Mesenchymal stem cell (in vitro differentiated cells and primary cell): ENCODE results near the gene RNF150.

Experiments
- DNase-seq: peaks from one replicate; pipeline ENCODE4 v3.0.0-alpha.2; 2013
- H2AFZ ChIP-seq: one replicate; pipeline ENCODE4 v1.6.1; 2013; ENCODE audit warnings: low read depth, mild to moderate bottlenecking, control low read depth, inconsistent platforms, low read length, moderate library complexity
- H2AK5ac ChIP-seq: 2 replicates; pipeline ENCODE4 v1.6.1; 2013; ENCODE audit warnings: low read length, moderate library complexity, mild to moderate bottlenecking, inconsistent platforms; ENCODE audit not compliant: severe bottlenecking
- H2BK120ac ChIP-seq: one replicate; pipeline ENCODE4 v1.6.1; 2013; ENCODE audit warnings: low read depth, mild to moderate bottlenecking, inconsistent platforms, low read length, moderate library complexity
- H2BK12ac ChIP-seq, 2 experiments: one replicate each; pipeline ENCODE4 v1.6.1; 2013; ENCODE audit warnings: inconsistent platforms in 2 of 2, low read length in 2 of 2, mild to moderate bottlenecking in 2 of 2, moderate library complexity in 2 of 2, control low read depth in 1 of 2
- H2BK15ac ChIP-seq: one replicate; pipeline ENCODE4 v1.6.1; 2013; ENCODE audit warnings: mild to moderate bottlenecking, low read depth, inconsistent platforms; ENCODE audit not compliant: poor library complexity, severe bottlenecking
- H2BK5ac ChIP-seq: 2 replicates; pipeline ENCODE4 v1.6.1; 2013; ENCODE audit warnings: low read depth, mild to moderate bottlenecking, low read length, control low read depth, inconsistent platforms; ENCODE audit not compliant: poor library complexity, severe bottlenecking
- H3K14ac ChIP-seq, 2 experiments: one replicate each; pipeline ENCODE4 v1.6.1; 2013; ENCODE audit warnings: inconsistent platforms in 2 of 2, low read length in 2 of 2, control low read depth in 1 of 2, mild to moderate bottlenecking in 1 of 2, moderate library complexity in 1 of 2
- H3K18ac ChIP-seq, 2 experiments: one replicate each; pipeline ENCODE4 v1.6.1; 2013; ENCODE audit warnings: inconsistent platforms in 2 of 2, low read length in 2 of 2, control low read depth in 1 of 2, low read depth in 1 of 2, mild to moderate bottlenecking in 1 of 2
- H3K23ac ChIP-seq, 2 experiments: one replicate each; pipeline ENCODE4 v1.6.1; 2013; ENCODE audit warnings: inconsistent platforms in 2 of 2, low read length in 2 of 2, mild to moderate bottlenecking in 2 of 2, moderate library complexity in 2 of 2, control low read depth in 1 of 2
- H3K27ac ChIP-seq: 2 replicates; pipeline ENCODE4 v1.5.1; 2013; ENCODE audit warnings: mild to moderate bottlenecking, moderate library complexity, low read length, control low read depth, inconsistent platforms; ENCODE audit not compliant: poor library complexity, severe bottlenecking
- H3K27me3 ChIP-seq, 2 experiments: 2 replicates each; pipeline versions ENCODE4 v1.6.1 to v1.7.0; 2013; ENCODE audit warnings: low read length in 2 of 2, mild to moderate bottlenecking in 2 of 2, moderate library complexity in 2 of 2, control low read depth in 1 of 2, inconsistent platforms in 1 of 2; ENCODE audit not compliant: control insufficient read depth in 1 of 2, insufficient read depth in 1 of 2
- H3K36me3 ChIP-seq, 2 experiments: 2 replicates each; pipeline versions ENCODE4 v1.6.1 to v1.7.0; 2013; ENCODE audit warnings: low read length in 2 of 2, control low read depth in 1 of 2, inconsistent platforms in 1 of 2, low read depth in 1 of 2, mild to moderate bottlenecking in 1 of 2; ENCODE audit not compliant: insufficient read depth in 2 of 2, control insufficient read depth in 1 of 2
- H3K4ac ChIP-seq, 2 experiments: one replicate each; pipeline ENCODE4 v1.6.1; 2013; ENCODE audit warnings: inconsistent platforms in 2 of 2, low read length in 2 of 2, mild to moderate bottlenecking in 2 of 2, moderate library complexity in 2 of 2, control low read depth in 1 of 2, low read depth in 1 of 2
- H3K4me1 ChIP-seq: 2 replicates; pipeline ENCODE4 v1.6.1; 2013; ENCODE audit warnings: low read depth, low read length, control low read depth; ENCODE audit not compliant: control insufficient read depth, insufficient read depth
- H3K4me2 ChIP-seq: 2 replicates; pipeline ENCODE4 v1.6.1; 2013; ENCODE audit warnings: low read length, mild to moderate bottlenecking, inconsistent platforms; ENCODE audit not compliant: poor library complexity, severe bottlenecking
- H3K4me3 ChIP-seq, 2 experiments: 2 replicates each; pipeline versions ENCODE4 v1.5.1 to v1.7.0; 2013; ENCODE audit warnings: low read length in 2 of 2, mild to moderate bottlenecking in 2 of 2, control low read depth in 1 of 2, low read depth in 1 of 2; ENCODE audit not compliant: insufficient read depth in 1 of 2
- H3K79me1 ChIP-seq: replicated peaks from 2 replicates; pipeline ENCODE4 v1.6.1; 2013; ENCODE audit warnings: mild to moderate bottlenecking, control low read depth, low read length, inconsistent platforms; ENCODE audit not compliant: poor library complexity, severe bottlenecking
- H3K9ac ChIP-seq: 2 replicates; pipeline ENCODE4 v1.7.0; 2013; ENCODE audit warnings: mild to moderate bottlenecking, low read length, moderate library complexity
- H3K9me3 ChIP-seq: 2 replicates; pipeline ENCODE4 v1.7.0; 2013; ENCODE audit warnings: mild to moderate bottlenecking, low read length; ENCODE audit not compliant: control insufficient read depth
- H4K8ac ChIP-seq: one replicate; pipeline ENCODE4 v1.6.1; 2013; ENCODE audit warnings: inconsistent platforms, mild to moderate bottlenecking, low read length, moderate library complexity
- H4K91ac ChIP-seq: one replicate; pipeline ENCODE4 v1.6.1; 2013; ENCODE audit warnings: mild to moderate bottlenecking, low read length, inconsistent platforms
- WGBS: methylation state at CpG from one replicate; pipeline ENCODE4 v1.1.7; 2013; ENCODE audit warnings: mixed read lengths; 5-methylcytosine and 5-hydroxymethylcytosine counted together

Gene RNF150

GRCh38 chr4:141027421-141027820 lies 105.8 kb downstream of the RNF150 start:
- Histone ChIP-seq H3K23ac (no peak overlapping the region), H2BK12ac (no peak overlapping the region), H3K4me2 (no peak overlapping the region), H2AFZ (no peak overlapping the region), H2BK15ac (no peak overlapping the region), H3K9me3 (no peaks in the 10 kb centered on the region), H3K79me1 (no peaks in the 10 kb centered on the region), H3K27me3 (no peaks in the 10 kb centered on the region), H3K14ac (no peak overlapping the region), H2AK5ac (no peak overlapping the region), H3K4me3 (no peak overlapping the region), H3K4ac (no peak overlapping the region), H3K18ac (no peak overlapping the region), H4K91ac (no peak overlapping the region), H3K9ac (no peak overlapping the region), H3K4me1 (no peaks in the 10 kb centered on the region), H3K27ac (no peak overlapping the region), H4K8ac (no peak overlapping the region), H3K36me3 (no peaks in the 10 kb centered on the region), H2BK120ac (no peak overlapping the region), H2BK5ac (no peak overlapping the region)
- peak; percentile 32 for DNase-seq
- 60% methylated on average over 1 of the region's 1 CpG for WGBS

- Histone ChIP-seq H2BK120ac (no peak overlapping the region), H3K23ac (no peak overlapping the region), H2BK15ac (no peak overlapping the region), H2BK12ac (no peak overlapping the region), H3K27ac (no peak overlapping the region), H4K91ac (no peak overlapping the region), H3K4ac (no peak overlapping the region), H2AFZ (no peak overlapping the region), H3K79me1 (no peaks in the 10 kb centered on the region), H3K36me3 (no peaks in the 10 kb centered on the region), H2AK5ac (no peak overlapping the region), H2BK5ac (no peak overlapping the region), H3K18ac (peak overlapping the region in 1 of 2 experiments; percentile 54), H3K4me1 (peaks cover under 1% of the 10 kb centered on the region), H3K9me3 (no peaks in the 10 kb centered on the region), H4K8ac (no peak overlapping the region), H3K4me2 (no peak overlapping the region), H3K9ac (no peak overlapping the region), H3K14ac (no peak overlapping the region), H3K27me3 (no peaks in the 10 kb centered on the region), H3K4me3 (no peak overlapping the region)
- 89% methylated on average over 6 of the region's 7 CpGs for WGBS
- DNase-seq: no peak
These were observed 106.4 kb downstream of the RNF150 start for GRCh38 chr4:141026900-141027299.

DNA sequence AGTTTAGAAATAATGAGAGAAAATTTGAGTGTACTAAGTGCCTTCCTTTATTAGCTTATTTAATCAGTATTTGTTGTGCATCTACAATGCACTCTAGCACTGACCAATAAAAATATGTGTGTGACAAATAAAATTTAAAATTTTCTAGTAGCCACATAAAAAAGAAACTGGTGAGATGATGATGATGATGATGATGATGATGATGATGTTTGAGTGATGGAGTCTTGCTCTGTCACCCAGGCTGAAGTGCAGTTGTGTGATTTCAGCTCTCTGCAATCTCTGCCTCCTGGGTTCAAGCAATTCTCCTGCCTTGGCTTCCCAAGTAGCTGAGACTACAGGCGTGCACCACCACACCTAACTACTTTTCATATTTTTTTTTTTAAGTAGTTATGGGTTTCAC lies 110.2 kb downstream of the RNF150 start:
- Histone ChIP-seq H2AK5ac (no peak overlapping the region), H3K18ac (no peak overlapping the region), H2AFZ (no peak overlapping the region), H3K9ac (no peak overlapping the region), H2BK12ac (no peak overlapping the region), H3K4me1 (peaks cover 4% of the 10 kb centered on the region), H2BK120ac (no peak overlapping the region), H2BK5ac (no peak overlapping the region), H2BK15ac (no peak overlapping the region), H3K36me3 (no peaks in the 10 kb centered on the region), H3K23ac (no peak overlapping the region), H4K91ac (no peak overlapping the region), H3K27me3 (no peaks in the 10 kb centered on the region), H3K9me3 (no peaks in the 10 kb centered on the region), H3K27ac (no peak overlapping the region), H4K8ac (no peak overlapping the region), H3K79me1 (peaks cover 1% of the 10 kb centered on the region), H3K14ac (no peak overlapping the region), H3K4ac (no peak overlapping the region), H3K4me3 (no peak overlapping the region), H3K4me2 (no peak overlapping the region)
- DNase-seq: no peak
- no CpG with 5 or more reads among the region's 1 CpG for WGBS

GRCh38 chr4:141022111-141022695 lies 111.1 kb downstream of the RNF150 start:
- Histone ChIP-seq H2BK120ac (no peak overlapping the region), H3K27me3 (no peaks in the 10 kb centered on the region), H4K91ac (no peak overlapping the region), H3K4me1 (peaks cover 4% of the 10 kb centered on the region), H2BK15ac (no peak overlapping the region), H2BK12ac (no peak overlapping the region), H3K9ac (no peak overlapping the region), H3K79me1 (peaks cover 1% of the 10 kb centered on the region), H3K9me3 (no peaks in the 10 kb centered on the region), H2AK5ac (no peak overlapping the region), H2AFZ (no peak overlapping the region), H2BK5ac (no peak overlapping the region), H3K36me3 (no peaks in the 10 kb centered on the region), H4K8ac (no peak overlapping the region), H3K27ac (peak overlapping the region; percentile 7), H3K23ac (no peak overlapping the region), H3K4me3 (no peak overlapping the region), H3K4ac (no peak overlapping the region), H3K4me2 (no peak overlapping the region), H3K18ac (peak overlapping the region; percentile 16 to 59), H3K14ac (no peak overlapping the region)
- DNase-seq: no peak
- 56% methylated on average over 2 of the region's 3 CpGs for WGBS
